ENCODE results near the gene UFM1. TPM values are rescaled to one million over a fixed set of nuclear protein-coding genes. Genes with fewer than 3 reads are reported as not detected.

Gene UFM1
- total RNA-seq: 56.2 and 63.1 TPM in 2 replicates

GRCh38 chr13:38349390-38350113, at the start of gene UFM1:
Gene UFM1, plus strand, starts transcription at chr13:38349851. Its CDS starts 69 bp downstream, at chr13:38349920.

